GM18861 (cell line): ENCODE data around the gene KLHL36.
A peak's percentile ranks its signal among the peaks of the same experiment; 100 is the strongest.
"Not testable (repeated sequence)": the region's sequence is repeated elsewhere in the genome, so short reads cannot be mapped to it uniquely, and the experiment has no call there.

ENCODE experiments used
- ATAC-seq: cut with Tn5 transposase; IDR thresholded peaks from one replicate; pipeline ENCODE4 v1.9.1; 2021; ENCODE audit not compliant: unreplicated experiment

The KLHL36 gene

DNA sequence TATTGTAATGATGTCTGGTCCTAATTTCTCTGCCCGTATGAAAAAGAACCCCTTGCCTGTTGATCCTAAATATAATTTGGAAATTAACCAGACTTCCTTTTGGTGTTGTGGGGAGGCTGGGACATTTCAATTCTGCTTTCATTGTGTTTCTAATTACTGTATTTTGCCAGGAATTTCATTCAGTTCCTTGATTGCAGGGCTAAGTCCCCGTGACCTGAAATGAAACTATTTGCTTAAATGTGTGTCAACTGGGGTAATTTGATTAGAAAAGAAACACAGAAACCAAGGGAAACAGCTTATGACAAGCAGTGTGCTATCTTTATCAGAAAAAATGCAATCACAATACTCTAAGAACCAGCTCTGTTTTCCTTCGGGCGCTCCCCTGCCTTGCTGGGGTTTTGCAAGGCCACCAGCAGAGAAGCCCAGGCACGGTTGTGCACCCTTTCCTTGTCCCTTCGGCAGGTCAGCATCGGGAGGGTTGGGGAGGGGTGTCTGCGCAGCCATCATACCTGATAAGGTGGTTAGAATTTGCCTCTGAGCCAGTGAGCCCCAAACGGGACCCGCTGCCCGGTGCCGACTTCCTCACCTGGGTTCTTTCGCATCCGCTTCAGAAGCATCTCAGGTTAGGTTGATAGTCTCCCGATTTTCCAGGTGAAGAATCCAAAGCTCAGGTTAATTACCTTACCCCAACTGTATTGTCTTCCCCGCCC is 19.4 kb downstream of the KLHL36 start:
- ATAC-seq: no peak

DNA sequence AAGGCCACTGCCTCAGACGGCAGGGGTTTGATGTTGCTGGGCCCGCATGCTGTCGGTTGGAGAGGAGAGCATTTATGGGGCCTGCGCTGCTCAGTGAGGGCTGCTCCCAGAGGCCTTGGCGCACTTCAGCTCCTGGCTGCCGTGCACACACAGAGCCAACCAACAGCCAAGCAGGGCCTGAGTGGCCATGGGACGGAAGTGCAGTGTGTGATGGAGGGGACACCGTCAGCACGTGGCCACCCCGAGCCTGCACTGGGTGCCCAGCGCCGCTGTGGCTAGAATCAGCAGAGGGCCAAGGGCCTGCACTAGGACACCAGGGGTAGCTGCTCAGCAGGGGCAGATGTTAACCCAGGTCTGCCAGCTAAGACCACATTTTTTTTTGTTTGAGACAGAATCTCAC is 21.8 kb downstream of the KLHL36 start:
- ATAC-seq: no peak

DNA sequence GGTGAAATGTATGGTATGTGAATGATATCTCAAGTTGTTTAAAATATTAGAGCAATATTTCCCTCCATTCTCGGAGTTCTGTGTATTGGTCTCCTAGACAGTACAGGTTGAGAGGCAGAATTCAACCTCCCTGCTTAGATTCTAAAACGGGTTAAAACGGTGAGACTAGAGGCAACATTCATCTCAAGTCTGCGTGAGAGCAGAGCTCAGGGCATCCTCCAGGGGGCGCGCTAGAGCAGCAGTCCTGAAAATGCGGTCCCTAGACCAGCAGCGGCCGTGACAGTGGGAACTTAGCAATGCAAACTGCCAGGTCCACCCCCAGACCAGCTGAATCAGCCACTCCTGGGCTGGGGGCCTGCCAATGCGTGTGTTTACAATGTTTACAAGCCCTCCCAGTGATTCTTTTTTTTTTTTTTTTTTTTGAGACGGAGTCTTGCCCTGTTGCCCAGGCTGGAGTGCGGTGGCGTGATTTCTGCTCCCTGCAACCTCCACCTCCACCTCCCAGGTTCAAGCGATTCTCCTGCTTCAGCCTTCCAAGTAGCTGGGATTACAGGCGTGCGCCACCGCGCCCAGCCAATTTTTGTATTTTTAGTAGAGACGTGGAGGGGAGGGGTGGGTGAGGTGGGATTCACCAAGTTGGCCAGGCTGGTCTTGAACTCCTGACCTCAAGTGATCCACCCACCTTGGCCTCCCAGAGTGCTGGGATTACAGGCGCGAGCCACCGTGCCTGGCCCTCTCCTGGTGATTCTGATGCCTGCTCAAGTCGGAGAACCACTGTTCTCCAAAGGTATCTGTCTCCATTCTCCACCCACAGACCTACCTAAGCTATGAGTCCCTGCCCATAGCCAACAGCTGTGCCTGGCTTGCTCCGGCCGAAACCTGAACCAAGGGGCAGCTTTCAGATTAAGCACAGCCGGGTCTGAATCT is 24.2 kb downstream of the KLHL36 start:
- no peak for ATAC-seq

DNA sequence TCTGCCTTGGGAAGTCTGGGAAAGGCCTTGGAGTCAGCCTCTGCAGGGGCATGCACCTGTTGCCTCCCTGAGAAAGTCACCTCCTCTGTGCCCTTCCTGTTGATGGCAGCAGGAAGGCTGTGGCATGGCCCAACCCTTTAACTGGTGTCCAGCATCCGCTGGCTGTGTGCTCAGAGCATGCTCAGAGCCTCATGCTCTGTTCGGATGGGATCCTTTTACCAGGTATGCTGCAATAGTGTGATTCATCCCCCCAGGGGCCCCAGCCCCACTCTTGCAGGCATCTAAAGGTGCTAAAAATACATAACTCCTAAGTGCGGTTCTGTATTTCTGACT is 24.9 kb downstream of the KLHL36 start:
- ATAC-seq: no peak

- no peak for ATAC-seq
Measured at GRCh38 chr16:84673561-84673960, 25.2 kb downstream of the KLHL36 start.

DNA sequence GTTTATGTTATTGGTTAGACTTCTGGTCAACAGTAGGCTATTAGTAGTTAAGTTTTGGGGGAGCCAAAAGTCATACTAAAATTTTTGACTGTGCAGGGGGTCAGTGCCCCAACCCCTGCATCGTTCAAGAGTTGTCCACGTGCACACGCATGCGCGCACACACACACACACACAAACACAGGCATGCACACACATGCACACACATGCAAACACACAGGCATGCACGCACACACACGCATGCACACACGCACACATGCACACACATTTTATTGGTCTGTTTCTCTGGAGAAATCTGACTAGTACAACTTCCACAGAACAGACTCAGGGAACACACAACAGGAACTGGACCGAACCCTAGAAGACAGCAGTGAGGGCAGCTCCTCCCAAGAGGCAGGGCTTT is 27.1 kb downstream of the KLHL36 start:
- ATAC-seq: no peak

- ATAC-seq: no peak
Measured at GRCh38 chr16:84675884-84676283, 27.6 kb downstream of the KLHL36 start.

DNA sequence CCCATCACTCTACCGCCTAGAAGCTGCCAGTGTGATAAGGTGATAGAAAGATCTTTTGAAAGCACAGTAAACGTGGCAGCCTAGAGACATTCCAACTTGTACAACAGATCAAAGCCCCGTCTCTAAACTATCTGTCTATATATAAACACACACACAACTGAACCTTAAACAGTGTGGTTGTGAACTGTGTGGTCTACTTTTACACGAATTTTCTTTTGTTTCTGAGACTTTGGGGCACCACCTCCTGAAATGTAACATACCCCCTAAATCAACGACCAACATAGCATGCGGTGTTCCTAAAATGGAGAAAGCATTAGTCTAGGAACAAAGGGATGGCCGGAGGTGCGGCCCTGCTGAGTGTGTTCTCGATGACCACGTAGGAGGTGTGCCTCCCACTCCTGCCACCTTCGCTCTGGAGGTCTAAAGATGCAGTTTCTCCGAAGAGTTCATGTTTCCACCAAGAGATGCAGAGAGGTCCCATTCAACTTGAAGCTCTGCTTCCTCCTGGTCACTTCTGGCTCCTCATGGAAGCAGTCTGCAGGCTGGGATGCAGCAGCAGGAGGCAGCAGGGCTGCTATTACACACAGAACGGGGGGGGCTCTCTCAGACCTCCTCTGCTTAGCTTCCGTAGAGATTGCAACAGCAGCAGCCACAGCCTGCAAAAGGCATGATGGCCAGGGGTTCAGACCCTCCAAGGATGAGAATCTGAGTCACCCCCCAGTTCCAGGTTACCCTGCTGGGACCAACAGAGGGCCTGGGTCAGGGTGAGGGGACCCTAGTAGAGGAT is 28.9 kb downstream of the KLHL36 start:
- no peak for ATAC-seq

DNA sequence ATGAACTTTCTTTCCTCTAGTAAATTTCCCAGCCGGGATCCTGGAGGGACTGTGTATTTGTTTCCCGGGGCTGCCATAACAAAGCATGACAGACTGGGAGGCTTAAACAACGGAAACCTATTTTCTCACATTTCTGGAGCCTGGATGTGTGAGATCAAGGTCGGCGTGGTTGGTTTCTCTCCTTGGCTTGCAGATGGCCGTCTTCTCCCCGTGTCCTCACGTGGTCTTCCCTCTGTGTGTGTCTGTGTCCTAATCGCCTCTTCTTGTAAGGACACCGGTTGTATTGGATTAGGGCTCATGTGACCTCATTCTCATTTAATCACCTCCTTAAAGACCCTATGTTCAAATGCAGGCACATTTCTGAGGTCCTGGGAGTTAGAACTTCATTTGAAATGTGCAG is 29.5 kb downstream of the KLHL36 start:
- no peak for ATAC-seq

- no peak for ATAC-seq
Measured at GRCh38 chr16:84678541-84678940, 30.2 kb downstream of the KLHL36 start.

GRCh38 chr16:84680165-84680842 is 32.0 kb downstream of the KLHL36 start:
- ATAC-seq: no peak

DNA sequence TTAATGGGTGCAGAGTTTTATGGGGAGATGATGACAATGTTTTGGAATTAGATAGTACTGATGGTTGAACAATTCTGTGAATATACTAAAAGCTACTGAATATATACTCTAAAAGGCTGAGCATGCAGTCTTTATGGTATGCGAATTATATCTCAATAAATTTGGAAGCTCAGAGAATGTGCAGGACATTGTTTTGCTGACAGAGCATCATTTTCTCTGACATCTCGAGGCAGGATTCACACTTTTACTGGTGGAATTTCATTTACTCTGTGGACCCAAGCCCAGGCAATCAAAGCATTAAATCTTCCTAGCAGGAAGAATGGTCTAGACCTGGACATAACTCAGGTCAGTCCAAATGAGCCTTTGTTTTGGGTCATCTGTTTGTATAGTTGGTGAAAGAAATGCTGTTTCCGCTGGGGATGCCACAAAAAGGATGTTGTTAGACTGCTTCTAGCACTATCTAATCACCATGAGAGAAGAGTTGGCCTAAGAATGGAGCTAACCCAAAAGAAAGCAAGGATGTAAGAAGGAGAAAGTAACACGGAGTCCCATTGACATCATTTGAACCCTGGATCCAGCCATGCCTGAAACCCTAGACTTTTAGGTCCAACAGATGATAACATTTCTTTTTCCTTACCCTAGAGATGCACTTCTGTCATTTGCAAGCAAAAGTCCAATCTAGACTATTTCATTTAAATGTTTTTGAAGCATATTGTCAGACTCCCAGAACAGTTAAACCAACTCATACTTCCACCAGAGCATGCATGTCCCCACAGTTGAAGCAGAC is 32.7 kb downstream of the KLHL36 start:
- no peak for ATAC-seq

DNA sequence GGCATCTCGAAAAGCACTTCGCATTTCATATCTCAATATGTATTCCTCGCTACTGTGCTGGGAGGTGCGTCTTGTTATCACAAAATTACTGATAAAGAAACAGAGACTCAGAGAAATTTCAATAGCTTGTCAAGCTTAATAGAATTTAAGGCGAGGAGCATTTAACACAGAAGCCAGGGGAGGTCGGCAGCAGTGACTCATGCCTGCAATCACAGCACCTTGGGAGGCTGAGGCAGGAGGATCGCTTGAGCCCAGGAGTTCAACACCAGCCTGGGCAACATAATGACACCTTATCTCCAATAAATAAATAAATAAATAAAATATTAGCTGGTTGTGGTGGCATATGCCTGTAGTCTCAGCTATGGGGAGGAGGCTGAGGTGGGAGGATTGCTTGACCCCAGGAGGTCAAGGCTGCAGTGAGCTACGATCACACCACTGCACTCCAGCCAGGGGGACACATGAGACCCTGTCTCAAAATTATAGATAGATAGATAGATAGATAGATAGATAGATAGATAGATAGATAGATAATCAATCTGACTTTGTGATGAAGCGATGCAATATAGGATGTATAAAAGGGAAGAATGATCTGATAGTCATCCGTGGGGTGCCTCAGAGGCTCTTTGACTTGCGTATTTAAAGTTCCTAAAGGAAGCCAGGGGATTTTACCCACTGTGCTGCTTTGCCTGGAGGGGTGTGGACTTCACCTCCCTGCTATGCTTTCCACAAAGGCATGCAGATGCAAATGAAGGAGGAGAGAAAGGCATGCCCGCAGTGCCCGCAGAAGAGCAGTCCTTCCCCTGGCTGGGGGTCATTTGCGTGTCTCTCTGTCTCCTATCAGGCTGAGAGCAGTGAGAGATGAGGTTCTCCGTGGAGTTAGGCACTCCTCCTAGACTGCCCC is 35.6 kb downstream of the KLHL36 start:
- ATAC-seq: no peak

- ATAC-seq: no peak
Measured at GRCh38 chr16:84684592-84684965, 36.3 kb downstream of the KLHL36 start.

GRCh38 chr16:84685210-84685609 is 36.9 kb downstream of the KLHL36 start:
- no peak for ATAC-seq

GRCh38 chr16:84686707-84687298 is 38.5 kb downstream of the KLHL36 start:
- ATAC-seq: no peak

DNA sequence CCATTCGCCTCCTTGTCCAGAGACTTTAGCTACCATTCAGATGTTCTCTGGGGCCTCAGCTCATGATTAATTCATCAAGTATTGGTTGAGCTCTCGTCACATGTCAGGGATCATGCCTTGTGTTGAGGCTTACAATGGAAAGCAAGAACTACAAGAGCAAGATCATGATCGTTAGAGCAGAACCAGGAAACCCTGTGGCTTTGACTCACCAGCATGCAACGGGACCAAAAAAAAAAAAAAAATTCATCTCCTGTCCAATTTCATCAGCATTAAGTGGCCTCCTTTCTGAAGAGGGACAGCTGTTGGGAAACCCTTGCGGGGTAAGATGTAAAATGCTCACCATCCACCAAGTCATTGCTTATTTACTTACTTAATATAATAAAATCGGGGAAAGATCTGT is 39.4 kb downstream of the KLHL36 start:
- ATAC-seq: peak; percentile 84

DNA sequence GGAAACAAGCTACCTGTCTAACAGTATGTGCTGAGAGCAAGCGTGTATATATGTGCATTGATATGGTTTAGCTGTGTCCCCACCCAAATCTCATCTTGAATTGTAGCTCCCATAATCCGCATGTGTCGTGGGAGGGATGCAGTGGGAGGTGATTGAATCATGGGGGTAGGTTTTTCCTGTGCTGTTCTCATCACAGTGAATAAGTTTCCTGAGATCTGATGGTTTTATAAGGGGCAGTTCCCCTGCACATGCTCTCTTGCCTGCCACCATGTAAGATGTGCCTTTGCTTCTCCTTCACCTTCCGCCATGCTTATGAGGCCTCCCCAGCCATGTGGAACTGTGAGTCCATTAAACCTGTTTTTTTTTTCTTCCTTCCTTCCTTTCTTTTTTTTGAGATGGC is 39.9 kb downstream of the KLHL36 start:
- not testable (repeated sequence) for ATAC-seq

GRCh38 chr16:84689111-84689510 is 40.8 kb downstream of the KLHL36 start:
- no peak for ATAC-seq
